Fibroblast of pulmonary artery (primary cell): Measurements from ENCODE around the gene PLCH1.
"Not testable (repeated sequence)": the region's sequence is repeated elsewhere in the genome, so short reads cannot be mapped to it uniquely, and the experiment has no call there.

Experiments used
- DNase-seq: peaks from one replicate; pipeline ENCODE4 v3.0.0-alpha.2; 2010; ENCODE audit warnings: low read depth
- H3K4me3 ChIP-seq: replicated peaks from 2 replicates; pipeline ENCODE4 v1.5.1; 2011; ENCODE audit warnings: low read depth, mild to moderate bottlenecking, control low read depth, low read length, moderate library complexity
- CTCF ChIP-seq: IDR thresholded peaks from 2 replicates; pipeline ENCODE4 v1.5.1; 2011; ENCODE audit warnings: mild to moderate bottlenecking, control low read depth, low read length, inconsistent platforms; ENCODE audit errors: missing control alignments

PLCH1 gene

DNA sequence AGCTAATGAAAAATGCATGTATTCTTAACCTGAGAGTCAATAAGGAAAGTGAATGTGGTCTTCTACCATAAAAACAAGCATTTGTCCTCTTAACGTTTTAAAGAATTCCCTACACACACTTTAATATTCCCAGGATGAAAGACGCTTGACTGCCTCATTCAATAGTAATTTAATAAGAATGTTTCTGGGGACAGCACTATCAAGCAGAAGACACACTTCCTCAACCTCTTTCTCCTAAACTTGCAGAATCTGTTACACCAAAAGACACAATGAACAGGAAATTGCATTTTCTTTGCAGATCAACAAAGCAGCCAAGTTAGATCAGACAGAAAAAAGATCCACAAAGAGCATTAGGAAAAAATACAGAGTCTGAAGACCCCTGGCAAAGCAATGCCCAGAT is 97.7 kb downstream of the PLCH1 start:
- no peak overlapping the region for H3K4me3 ChIP-seq
- no peak for DNase-seq
- no peak for TF ChIP-seq CTCF

DNA sequence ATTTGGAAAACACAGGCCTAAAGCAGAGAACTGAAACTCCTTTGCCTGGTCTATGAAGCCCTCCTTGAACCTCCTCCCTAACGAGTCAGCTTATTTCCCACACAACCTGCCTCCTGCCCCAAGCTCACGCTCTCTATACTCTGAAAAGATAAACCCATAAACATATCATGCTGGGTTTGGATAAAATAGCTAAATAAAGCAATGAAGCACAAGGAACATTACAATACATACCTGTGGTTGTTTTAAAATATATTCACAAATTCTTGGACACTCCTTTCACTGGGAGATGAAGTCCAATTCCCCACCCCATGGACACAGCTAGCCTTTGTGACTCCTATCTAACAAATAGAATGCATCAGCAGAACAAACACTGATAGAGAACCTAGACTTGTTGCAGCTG is 98.2 kb downstream of the PLCH1 start:
- H3K4me3 ChIP-seq: no peak overlapping the region
- DNase-seq: no peak
- TF ChIP-seq CTCF: no peak

- no peak overlapping the region for H3K4me3 ChIP-seq
- no peak for TF ChIP-seq CTCF
- no peak for DNase-seq
Observed at GRCh38 chr3:155646128-155646527, 98.7 kb downstream of the PLCH1 start.

GRCh38 chr3:155643581-155644165 is 101.2 kb downstream of the PLCH1 start:
- TF ChIP-seq CTCF: no peak
- no peak overlapping the region for H3K4me3 ChIP-seq
- DNase-seq: no peak

DNA sequence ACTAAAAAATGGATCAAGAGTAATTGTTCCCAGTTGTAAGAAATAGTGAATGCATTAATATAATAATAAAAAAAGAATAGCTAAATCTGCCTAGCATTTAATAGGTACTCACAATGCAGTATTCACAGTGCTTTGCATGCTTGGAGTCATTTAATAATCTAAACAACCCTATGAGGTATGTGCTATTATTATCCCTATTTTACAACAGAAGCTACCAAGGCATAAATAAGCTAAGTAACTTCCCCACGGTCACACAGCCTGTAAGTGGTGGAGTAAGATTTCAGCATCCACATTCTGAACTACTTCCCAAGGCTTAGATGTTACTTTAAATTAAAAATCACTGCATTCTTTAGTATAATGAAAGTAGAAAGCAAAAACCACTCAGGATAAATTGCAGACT is 102.9 kb downstream of the PLCH1 start:
- TF ChIP-seq CTCF: no peak
- H3K4me3 ChIP-seq: no peak overlapping the region

GRCh38 chr3:155640098-155640497 is 104.8 kb downstream of the PLCH1 start:
- DNase-seq: no peak
- no peak for TF ChIP-seq CTCF

More for the DNA sequence above, 102.9 kb downstream of the PLCH1 start:
- DNase-seq: no peak

GRCh38 chr3:155639462-155640055 is 105.3 kb downstream of the PLCH1 start:
- no peak for DNase-seq
- TF ChIP-seq CTCF: no peak
- H3K4me3 ChIP-seq: no peak overlapping the region

More at GRCh38 chr3:155640098-155640497, 104.8 kb downstream of the PLCH1 start:
- no peak overlapping the region for H3K4me3 ChIP-seq

GRCh38 chr3:155638461-155638860 is 106.4 kb downstream of the PLCH1 start:
- not testable (repeated sequence) for H3K4me3 ChIP-seq, DNase-seq
